Inferior parietal cortex (tissue), 1 donor: Measurements from ENCODE around the gene EPHB2.
"Not testable (repeated sequence)": the region's sequence is repeated elsewhere in the genome, so short reads cannot be mapped to it uniquely, and the experiment has no call there.

ENCODE experiments used
- DNase-seq: peaks from one replicate; pipeline ENCODE4 v3.0.0-alpha.2; 2016; ENCODE audit errors: extremely low spot score

Gene EPHB2

DNA sequence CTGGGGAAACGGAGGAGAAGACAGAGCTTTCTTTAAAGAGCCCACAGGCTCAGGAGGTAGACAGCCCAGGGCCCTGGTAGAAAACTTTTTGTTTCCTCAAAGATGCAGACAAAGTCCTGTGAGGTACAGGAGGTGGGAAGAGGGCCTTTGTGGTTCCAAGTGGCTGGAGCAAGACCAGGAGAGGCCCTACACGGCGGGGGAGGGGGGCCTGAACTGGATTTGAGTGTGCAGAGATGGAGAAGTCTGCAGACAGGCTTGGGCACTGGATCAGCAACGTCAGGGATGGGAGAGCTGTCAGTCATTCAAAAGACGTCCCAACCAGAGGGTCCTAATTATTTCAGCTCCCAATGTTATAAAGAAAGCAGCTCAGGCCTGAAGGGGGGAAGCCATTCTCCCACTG lies 126.2 kb downstream of the EPHB2 start:
- no peak for DNase-seq

- no peak for DNase-seq
Measured at GRCh38 chr1:22837332-22837731, 126.7 kb downstream of the EPHB2 start.

GRCh38 chr1:22838965-22839364 lies 128.3 kb downstream of the EPHB2 start:
- DNase-seq, result no peak

GRCh38 chr1:22839806-22840205 lies 129.2 kb downstream of the EPHB2 start:
- DNase-seq, result no peak

DNA sequence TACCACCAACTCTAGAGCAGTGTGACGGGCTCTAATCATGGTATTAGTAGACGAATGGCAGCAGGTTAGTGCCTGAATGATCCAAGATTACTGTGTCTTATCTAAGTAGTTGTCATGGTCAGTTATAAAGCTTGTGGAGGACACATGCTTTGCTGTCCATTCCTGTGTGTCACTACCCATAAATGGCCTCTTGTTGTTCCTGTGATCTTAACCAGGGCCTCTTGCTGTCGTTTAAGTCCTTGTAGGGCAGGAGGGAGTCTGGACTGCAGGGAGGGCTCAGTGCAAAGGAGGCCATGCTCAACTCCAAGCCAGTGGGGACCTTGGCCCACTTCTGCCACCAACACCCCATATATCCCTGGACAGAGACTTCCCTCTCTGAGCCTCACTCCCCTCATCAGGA lies 130.5 kb downstream of the EPHB2 start:
- DNase-seq, result no peak

- no peak for DNase-seq
Measured at GRCh38 chr1:22841860-22842281, 131.2 kb downstream of the EPHB2 start.

GRCh38 chr1:22843441-22844183 lies 133.0 kb downstream of the EPHB2 start:
- DNase-seq, result not testable (repeated sequence)

GRCh38 chr1:22844621-22845020 lies 134.0 kb downstream of the EPHB2 start:
- no peak for DNase-seq

DNA sequence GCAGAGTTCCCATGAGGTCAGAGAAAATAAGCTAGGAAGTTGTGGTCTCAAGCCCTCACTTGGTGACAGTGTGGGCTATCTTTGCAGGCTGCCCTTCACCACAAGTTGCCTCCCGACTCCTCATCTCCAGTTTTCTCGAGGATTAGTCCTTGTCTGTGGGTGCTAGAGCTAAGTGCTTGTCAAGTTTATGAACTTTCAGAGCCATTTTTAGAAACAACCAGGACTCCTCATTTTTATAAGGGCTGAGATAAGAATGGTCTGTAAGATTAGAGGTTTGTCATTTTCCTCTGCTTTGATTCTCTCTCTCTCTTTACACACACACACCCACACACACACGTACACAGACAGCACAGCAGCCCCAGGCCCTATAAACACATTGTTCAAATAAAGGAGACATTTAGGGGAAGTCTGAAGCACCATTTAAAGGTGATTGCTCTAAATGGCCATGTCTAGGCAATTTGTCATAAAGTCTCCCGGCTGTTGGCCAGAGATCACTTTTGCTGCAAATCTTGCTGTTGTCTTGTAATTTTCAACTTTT lies 134.8 kb downstream of the EPHB2 start:
- no peak for DNase-seq

DNA sequence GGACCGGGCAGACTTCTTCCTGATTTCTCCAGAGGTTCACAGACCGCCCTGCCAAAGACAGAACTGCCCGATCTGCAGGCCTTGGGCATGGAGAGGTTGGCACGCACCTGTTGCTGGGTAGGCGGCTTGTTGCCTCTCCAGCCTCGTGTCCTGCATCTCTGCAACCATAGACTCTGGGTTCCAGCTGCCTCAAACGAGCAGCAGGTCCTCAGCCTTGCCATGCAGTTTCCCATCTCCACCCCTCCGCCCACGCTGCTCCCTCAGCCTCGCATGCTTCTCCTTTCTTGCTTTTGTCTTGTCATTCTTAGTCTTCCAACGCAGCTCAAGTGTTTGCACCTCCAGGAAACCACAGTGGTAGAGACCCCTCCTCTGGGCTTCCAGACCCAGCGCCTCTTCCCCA lies 135.8 kb downstream of the EPHB2 start:
- DNase-seq, result no peak

DNA sequence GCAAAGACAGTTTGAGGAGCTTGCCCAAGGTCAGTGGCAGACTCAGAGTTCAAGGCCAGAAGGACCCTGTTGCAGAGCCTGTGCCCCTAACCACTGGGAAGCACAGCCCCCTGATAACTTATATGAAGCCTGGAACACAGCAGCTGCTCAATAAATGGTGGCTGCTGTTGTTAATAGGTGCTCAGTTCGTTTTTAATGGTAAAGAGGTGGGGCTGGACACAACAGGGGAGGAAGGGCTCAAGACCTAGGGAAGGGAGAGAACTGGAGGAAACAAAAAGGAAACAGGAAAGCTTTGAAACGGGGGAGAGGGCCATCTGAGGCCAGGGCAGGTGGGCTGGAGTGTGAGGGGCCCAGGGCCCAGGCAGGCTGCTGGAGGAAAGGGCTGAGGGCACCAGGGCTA lies 136.6 kb downstream of the EPHB2 start:
- DNase-seq, result no peak

GRCh38 chr1:22847709-22848108 lies 137.1 kb downstream of the EPHB2 start:
- no peak for DNase-seq

GRCh38 chr1:22848405-22848804 lies 137.8 kb downstream of the EPHB2 start:
- no peak for DNase-seq

- no peak for DNase-seq
Measured at GRCh38 chr1:22849770-22850169, 139.1 kb downstream of the EPHB2 start.

DNA sequence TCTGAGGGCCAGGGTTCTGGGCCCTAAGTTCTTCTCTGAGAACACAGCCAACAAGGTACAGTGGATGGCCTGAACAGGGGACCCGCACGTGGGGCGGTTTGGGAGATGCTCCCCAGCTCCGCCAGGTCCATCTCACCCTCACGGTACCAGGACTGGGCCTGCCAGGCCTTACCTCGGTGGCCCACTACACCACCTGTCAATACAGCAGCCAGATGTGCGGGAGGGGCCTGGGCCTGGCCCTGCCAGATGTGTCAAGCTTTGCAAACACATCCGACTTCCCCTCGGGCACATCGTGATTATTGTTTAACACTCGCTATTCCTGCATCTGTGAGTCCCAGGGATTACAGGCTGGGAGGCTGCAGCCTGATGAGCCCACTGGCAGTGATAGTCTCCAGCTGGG lies 139.6 kb downstream of the EPHB2 start:
- DNase-seq, result no peak

GRCh38 chr1:22850681-22851080 lies 140.0 kb downstream of the EPHB2 start:
- peak; percentile 69 for DNase-seq

GRCh38 chr1:22851517-22851916 lies 140.9 kb downstream of the EPHB2 start:
- no peak for DNase-seq

- no peak for DNase-seq
Measured at GRCh38 chr1:22852144-22852655, 141.6 kb downstream of the EPHB2 start.

GRCh38 chr1:22853651-22854185 lies 143.1 kb downstream of the EPHB2 start:
- DNase-seq, result no peak

GRCh38 chr1:22854688-22855565 lies 144.3 kb downstream of the EPHB2 start:
- DNase-seq, result no peak

DNA sequence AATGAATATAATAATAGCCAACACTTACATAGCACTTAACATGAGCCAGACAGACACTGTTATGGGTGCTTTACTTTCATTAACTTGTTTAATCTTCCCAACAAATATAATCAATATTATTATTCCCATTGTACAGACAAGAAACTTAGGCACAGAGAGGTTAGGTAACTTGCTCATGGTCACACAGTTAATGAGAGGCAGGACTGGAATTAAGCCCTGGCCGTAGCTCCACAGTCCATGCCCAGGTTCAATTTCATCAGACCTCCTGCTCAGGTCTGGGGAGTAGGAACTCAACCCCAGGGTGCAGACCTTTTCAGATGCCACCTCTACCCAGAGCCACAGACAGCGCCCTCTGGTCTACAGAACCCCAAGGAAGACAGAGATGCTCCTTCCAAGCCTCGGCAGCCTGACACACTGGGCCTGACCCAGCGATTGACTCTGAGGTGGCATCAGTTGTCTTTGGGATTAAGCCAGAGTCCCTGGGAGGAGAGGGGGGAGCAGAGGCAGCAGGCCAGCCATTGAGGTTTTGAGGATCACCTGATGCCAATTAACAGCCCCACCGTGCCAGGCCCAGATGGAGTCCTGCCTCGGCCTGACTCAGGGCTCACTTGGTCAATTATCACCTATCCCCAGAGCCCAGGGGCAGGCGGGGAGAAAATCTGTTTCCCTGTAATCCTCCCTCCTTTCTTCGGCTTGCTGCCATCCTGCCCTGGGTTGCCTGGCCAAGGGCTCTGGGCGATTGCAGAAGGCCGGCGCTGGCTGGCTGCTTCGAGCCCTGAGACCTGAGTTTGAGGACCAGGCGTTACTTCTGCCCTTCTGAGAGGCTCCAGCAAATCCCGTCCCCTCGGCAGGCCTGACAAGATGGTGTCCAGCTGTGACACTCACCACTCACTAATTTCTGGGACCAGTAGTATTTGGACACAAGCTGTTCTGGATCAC lies 145.3 kb downstream of the EPHB2 start:
- no peak for DNase-seq
